ENCODE results near the gene PPP1R13B.

GRCh38 chr14:103716091-103716801, 131.1 kb downstream of the PPP1R13B start:
- TF ChIP-seq, protein P1, sequence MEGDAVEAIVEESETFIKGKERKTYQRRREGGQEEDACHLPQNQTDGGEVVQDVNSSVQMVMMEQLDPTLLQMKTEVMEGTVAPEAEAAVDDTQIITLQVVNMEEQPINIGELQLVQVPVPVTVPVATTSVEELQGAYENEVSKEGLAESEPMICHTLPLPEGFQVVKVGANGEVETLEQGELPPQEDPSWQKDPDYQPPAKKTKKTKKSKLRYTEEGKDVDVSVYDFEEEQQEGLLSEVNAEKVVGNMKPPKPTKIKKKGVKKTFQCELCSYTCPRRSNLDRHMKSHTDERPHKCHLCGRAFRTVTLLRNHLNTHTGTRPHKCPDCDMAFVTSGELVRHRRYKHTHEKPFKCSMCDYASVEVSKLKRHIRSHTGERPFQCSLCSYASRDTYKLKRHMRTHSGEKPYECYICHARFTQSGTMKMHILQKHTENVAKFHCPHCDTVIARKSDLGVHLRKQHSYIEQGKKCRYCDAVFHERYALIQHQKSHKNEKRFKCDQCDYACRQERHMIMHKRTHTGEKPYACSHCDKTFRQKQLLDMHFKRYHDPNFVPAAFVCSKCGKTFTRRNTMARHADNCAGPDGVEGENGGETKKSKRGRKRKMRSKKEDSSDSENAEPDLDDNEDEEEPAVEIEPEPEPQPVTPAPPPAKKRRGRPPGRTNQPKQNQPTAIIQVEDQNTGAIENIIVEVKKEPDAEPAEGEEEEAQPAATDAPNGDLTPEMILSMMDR (optimal IDR thresholded peaks at IDR 0.05 in 1 of 3, IDR thresholded peaks at IDR 0.05 in 1 of 3, conservative IDR thresholded peaks at IDR 0.05 in 1 of 3; ENCODE audit: extremely low read depth in 1 of 3, insufficient read depth in 2 of 3, low read length in 3 of 3): no peak
- TF ChIP-seq EZH2 (IDR thresholded peaks at IDR 0.05; ENCODE audit: low read length): no peak
